ENCODE measurements around the gene SAMMSON.

The SAMMSON gene

GRCh38 chr3:69961706-69962439 is 37.7 kb upstream of the SAMMSON start:
- Histone ChIP-seq H3K4me2 (ENCODE audit: low read length) (no peak overlapping the region), H3K27me3 (ENCODE audit: control insufficient read depth, low read length) (no peaks in the 10 kb centered on the region), H3K4me3 (ENCODE audit: low read length) (no peak overlapping the region), H4K20me1 (ENCODE audit: control insufficient read depth, insufficient read depth, low read depth, low read length) (no peaks in the 10 kb centered on the region), H3K9me3 (ENCODE audit: control insufficient read depth, insufficient read depth, low read length) (no peaks in the 10 kb centered on the region), H3K9me2 (replicated peaks; ENCODE audit: control insufficient read depth, low read length) (no peaks in the 10 kb centered on the region), H3K79me2 (ENCODE audit: control insufficient read depth, low read length) (no peaks in the 10 kb centered on the region), H3K27ac (ENCODE audit: low read depth, low read length) (no peak overlapping the region), H3F3A (ENCODE audit: control insufficient read depth, insufficient read depth) (no peaks in the 10 kb centered on the region), H3K4me1 (ENCODE audit: control insufficient read depth, low read length) (no peaks in the 10 kb centered on the region), H3K36me3 (ENCODE audit: control insufficient read depth, low read length) (no peaks in the 10 kb centered on the region)
- TF ChIP-seq EZH2phosphoT487 (IDR thresholded peaks at IDR 0.05; ENCODE audit: borderline replicate concordance, low read length) (no peak), CTCF (IDR thresholded peaks at IDR 0.05; ENCODE audit: low read depth, low read length, poor library complexity, severe bottlenecking) (no peak)

- no peak for TF ChIP-seq CTCF (IDR thresholded peaks at IDR 0.05; ENCODE audit: low read depth, low read length, poor library complexity, severe bottlenecking)
- no peak for TF ChIP-seq EZH2phosphoT487 (IDR thresholded peaks at IDR 0.05; ENCODE audit: borderline replicate concordance, low read length)
- H3K36me3 ChIP-seq (ENCODE audit: control insufficient read depth, low read length), result no peaks in the 10 kb centered on the region
- no peak overlapping the region for H3K4me2 ChIP-seq (ENCODE audit: low read length)
- no peaks in the 10 kb centered on the region for H3K4me1 ChIP-seq (ENCODE audit: control insufficient read depth, low read length)
- no peaks in the 10 kb centered on the region for H3K79me2 ChIP-seq (ENCODE audit: control insufficient read depth, low read length)
- no peaks in the 10 kb centered on the region for H3K9me3 ChIP-seq (ENCODE audit: control insufficient read depth, insufficient read depth, low read length)
- H3K4me3 ChIP-seq (ENCODE audit: low read length), result no peak overlapping the region
- H3K27me3 ChIP-seq (ENCODE audit: control insufficient read depth, low read length), result no peaks in the 10 kb centered on the region
- H3K27ac ChIP-seq (ENCODE audit: low read depth, low read length), result no peak overlapping the region
- H3F3A ChIP-seq (ENCODE audit: control insufficient read depth, insufficient read depth), result no peaks in the 10 kb centered on the region
- no peaks in the 10 kb centered on the region for H3K9me2 ChIP-seq (replicated peaks; ENCODE audit: control insufficient read depth, low read length)
- H4K20me1 ChIP-seq (ENCODE audit: control insufficient read depth, insufficient read depth, low read depth, low read length), result no peaks in the 10 kb centered on the region
Observed at GRCh38 chr3:69963643-69964042, 35.9 kb upstream of the SAMMSON start.

GRCh38 chr3:69967156-69967555 is 32.4 kb upstream of the SAMMSON start:
- Histone ChIP-seq H3K9me3 (ENCODE audit: control insufficient read depth, insufficient read depth, low read length) (no peaks in the 10 kb centered on the region), H3K36me3 (ENCODE audit: control insufficient read depth, low read length) (no peaks in the 10 kb centered on the region), H3K27me3 (ENCODE audit: control insufficient read depth, low read length) (no peaks in the 10 kb centered on the region), H3K4me3 (ENCODE audit: low read length) (no peak overlapping the region), H3F3A (ENCODE audit: control insufficient read depth, insufficient read depth) (no peaks in the 10 kb centered on the region), H4K20me1 (ENCODE audit: control insufficient read depth, insufficient read depth, low read depth, low read length) (no peaks in the 10 kb centered on the region), H3K9me2 (replicated peaks; ENCODE audit: control insufficient read depth, low read length) (no peaks in the 10 kb centered on the region; the same call in 1 of the 2 replicates), H3K4me1 (ENCODE audit: control insufficient read depth, low read length) (no peaks in the 10 kb centered on the region), H3K79me2 (ENCODE audit: control insufficient read depth, low read length) (no peaks in the 10 kb centered on the region), H3K27ac (ENCODE audit: low read depth, low read length) (no peak overlapping the region), H3K4me2 (ENCODE audit: low read length) (no peak overlapping the region)
- TF ChIP-seq EZH2phosphoT487 (IDR thresholded peaks at IDR 0.05; ENCODE audit: borderline replicate concordance, low read length), result no peak
- no peak for TF ChIP-seq CTCF (IDR thresholded peaks at IDR 0.05; ENCODE audit: low read depth, low read length, poor library complexity, severe bottlenecking)
